SK-N-MC (cell line): ENCODE results near the gene FKBP14.

ENCODE experiments used
- EZH2 ChIP-seq: fragments of 200-600 bp; sonication (generic); IDR thresholded peaks from one replicate; pipeline ENCODE4 v1.6.1; 2017; ENCODE audit warnings: antibody characterized with exemption
- POLR2AphosphoS5 ChIP-seq: IDR thresholded peaks from 2 replicates; pipeline ENCODE4 v1.6.1; 2012; ENCODE audit warnings: mild to moderate bottlenecking, low read depth, low read length, borderline replicate concordance

DNA sequence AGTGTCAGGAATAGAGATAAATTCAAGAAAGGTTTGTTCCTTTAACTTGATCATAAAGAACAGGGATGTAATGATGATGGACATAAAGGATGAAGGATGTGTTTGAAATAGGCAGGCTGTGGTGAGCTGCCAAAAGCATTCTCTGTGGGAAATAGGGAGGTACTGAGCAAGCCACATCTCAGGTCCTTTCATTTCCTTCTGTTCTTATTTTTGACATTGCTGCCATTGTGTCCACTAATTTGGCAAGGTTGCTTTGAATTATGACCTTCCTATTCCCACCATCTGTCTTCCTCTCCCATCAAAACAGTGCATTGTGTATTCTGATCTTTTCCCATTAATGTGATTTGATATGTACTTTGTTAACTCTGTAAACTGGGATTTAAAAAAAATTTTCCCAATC is 46.4 kb downstream of the FKBP14 start:
- TF ChIP-seq POLR2AphosphoS5 (no peak), EZH2 (no peak)
